Airway epithelial cell (primary cell): ENCODE results near the gene IL1RN. TPM values are rescaled to one million over a fixed set of nuclear protein-coding genes. Genes with fewer than 3 reads are reported as not detected.

Experiments
- total RNA-seq: library from RNA; depleted of rRNA; stranded (reverse); fragments of >200 nt; gene quantifications from 2 replicates; pipeline ENCODE4 v1.2.3, GENCODE V29; 2015

IL1RN gene, protein sequence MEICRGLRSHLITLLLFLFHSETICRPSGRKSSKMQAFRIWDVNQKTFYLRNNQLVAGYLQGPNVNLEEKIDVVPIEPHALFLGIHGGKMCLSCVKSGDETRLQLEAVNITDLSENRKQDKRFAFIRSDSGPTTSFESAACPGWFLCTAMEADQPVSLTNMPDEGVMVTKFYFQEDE
- total RNA-seq = 163 and 193 TPM in 2 replicates

DNA sequence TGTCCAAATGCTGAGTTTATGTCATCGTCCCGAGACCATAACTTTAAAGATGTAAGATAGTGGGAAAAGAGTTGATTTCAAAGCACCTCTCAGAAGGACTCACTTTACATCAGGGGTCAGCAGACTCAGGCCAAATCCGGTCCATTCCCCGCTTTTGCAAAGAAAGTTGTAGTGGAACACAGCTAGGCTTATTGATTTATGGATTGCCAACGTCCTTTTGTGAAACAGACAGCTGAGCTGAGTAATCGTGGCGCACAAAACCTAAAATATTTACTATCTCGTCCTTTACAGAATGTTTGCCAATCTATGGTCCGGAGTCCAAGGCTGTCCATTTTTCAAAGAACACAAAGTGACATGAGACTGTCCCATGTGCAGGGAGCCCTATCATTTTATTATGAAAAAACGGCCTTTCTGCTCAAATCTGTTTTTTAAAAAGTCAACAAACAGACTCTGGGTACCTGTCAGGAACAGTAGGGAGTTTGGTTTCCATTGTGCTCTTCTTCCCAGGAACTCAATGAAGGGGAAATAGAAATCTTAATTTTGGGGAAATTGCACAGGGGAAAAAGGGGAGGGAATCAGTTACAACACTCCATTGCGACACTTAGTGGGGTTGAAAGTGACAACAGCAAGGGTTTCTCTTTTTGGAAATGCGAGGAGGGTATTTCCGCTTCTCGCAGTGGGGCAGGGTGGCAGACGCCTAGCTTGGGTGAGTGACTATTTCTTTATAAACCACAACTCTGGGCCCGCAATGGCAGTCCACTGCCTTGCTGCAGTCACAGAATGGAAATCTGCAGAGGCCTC, at the start of gene IL1RN:
Gene IL1RN (plus strand): TSS at position 754 of the 801 bp plus-strand sequence. CDS start 27 bp downstream, at position 781.

DNA sequence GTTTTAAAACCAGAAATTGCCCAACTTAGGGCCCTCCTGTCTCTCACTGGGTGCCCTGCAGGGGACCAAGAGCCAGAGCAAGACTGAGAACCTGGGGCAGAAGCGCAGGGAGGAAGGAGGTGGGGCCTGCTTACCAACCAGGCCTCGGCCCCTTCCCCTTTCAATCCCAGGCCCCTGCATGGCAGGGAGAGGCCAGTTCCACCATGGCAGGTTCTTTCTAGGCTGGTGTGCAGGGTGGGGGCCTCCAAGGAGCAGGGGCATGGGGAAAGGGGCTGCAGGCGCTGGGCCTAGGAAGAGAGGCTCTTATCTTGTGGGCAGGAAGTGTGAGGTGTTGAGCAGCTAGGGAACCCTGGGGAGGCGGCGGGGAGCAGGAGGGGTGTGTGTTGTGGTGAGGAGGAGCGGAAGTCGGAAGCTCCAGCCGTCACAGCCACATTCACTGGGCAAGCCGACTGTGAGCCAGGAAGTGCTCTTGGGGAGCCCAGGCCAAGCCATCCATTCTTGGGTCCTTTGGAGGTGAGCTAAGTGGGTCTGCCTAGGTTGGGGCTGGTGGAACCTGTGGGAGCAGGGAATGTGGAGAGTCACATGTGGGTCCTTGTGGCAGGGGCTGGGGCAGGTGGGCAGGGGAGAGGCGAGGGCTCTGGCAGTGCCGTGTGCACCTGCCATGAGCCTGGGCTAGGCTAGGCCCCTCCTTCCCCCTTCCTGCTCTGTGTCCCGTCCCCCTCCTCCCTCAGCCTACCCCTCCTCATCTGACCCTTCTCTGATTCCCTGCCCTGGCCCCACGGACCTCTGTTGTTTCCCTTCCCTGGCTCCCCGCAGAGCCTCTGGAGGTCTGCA, 46.4 kb downstream of the IL1RN start, which contains the start of gene PSD4:
Gene PSD4 (plus strand): TSS at position 430 of the 834 bp plus-strand sequence. CDS start 8,486 bp downstream, outside the sequence.

Other genes with a start within 250 kb of the IL1RN start
- not detected in 2 replicates for gene IL37, start 216.4 kb upstream of the IL1RN start, total RNA-seq
- gene IL36G, start 149.6 kb upstream of the IL1RN start, total RNA-seq = 15.7 and 18.5 TPM in 2 replicates
- not detected in 2 replicates for gene IL36A, start 122.1 kb upstream of the IL1RN start, total RNA-seq
- not detected in 2 replicates for gene IL36B, start 74.7 kb upstream of the IL1RN start, total RNA-seq
- 9.6 and 11.6 TPM in 2 replicates for gene IL36RN, start 68.4 kb upstream of the IL1RN start, total RNA-seq
- gene IL1F10, start 59.6 kb upstream of the IL1RN start, total RNA-seq = 0.78 TPM in 1 of 2 replicates, not detected in the other
- 43.0 and 48.2 TPM in 2 replicates for gene PSD4, start 46.4 kb downstream of the IL1RN start, total RNA-seq
- gene PAX8, start 151.3 kb downstream of the IL1RN start, total RNA-seq = 0.14 and 0.60 TPM in 2 replicates